ENCODE results near the gene HIVEP1. TPM values are rescaled to one million over a fixed set of nuclear protein-coding genes. Genes with fewer than 3 reads are reported as not detected.

The HIVEP1 gene
- total and polyA plus RNA-seq, 3 donors from 2014 or later: 15.5 to 53.3 (median 44.1) TPM

Other genes starting within 250 kb of the HIVEP1 start
- 10 to 100 TPM in 1 of 2 donors, 1 to 10 TPM in 1; 8.3 to 21.3 TPM for gene ADTRP, start 233.5 kb upstream of the HIVEP1 start, total RNA-seq
- gene ADTRP, start 233.5 kb upstream of the HIVEP1 start, polyA plus RNA-seq (ENCODE audit: insufficient read depth, low read depth, low replicate concordance): 49.6 TPM

Measured in testis (tissue), 3 donors.